H9 (cell line): ENCODE data around the gene CCDC178. TPM values are rescaled to one million over a fixed set of nuclear protein-coding genes. Genes with fewer than 3 reads are reported as not detected.

Experiments
- DNase-seq: peaks from one replicate; pipeline ENCODE4 v3.0.0-alpha.2; 2017
- H2AFZ ChIP-seq: one replicate; pipeline ENCODE4 v1.6.1; 2013; ENCODE audit warnings: mild to moderate bottlenecking, low read length, control low read depth, moderate library complexity
- H2AK5ac ChIP-seq: 2 replicates; pipeline ENCODE4 v1.6.1; 2013; ENCODE audit warnings: low read length, control low read depth, mixed read lengths; ENCODE audit not compliant: insufficient read length
- H2BK120ac ChIP-seq: one replicate; pipeline ENCODE4 v1.6.1; 2013; ENCODE audit warnings: low read depth, mild to moderate bottlenecking, low read length, control low read depth, inconsistent platforms; ENCODE audit not compliant: poor library complexity, severe bottlenecking
- H2BK12ac ChIP-seq: 2 replicates; pipeline ENCODE4 v1.6.1; 2013; ENCODE audit warnings: low read length, control low read depth, mixed read lengths, low read depth; ENCODE audit not compliant: insufficient read length
- H2BK15ac ChIP-seq: 2 replicates; pipeline ENCODE4 v1.6.1; 2013; ENCODE audit warnings: low read depth, low read length, control low read depth
- H2BK20ac ChIP-seq: one replicate; pipeline ENCODE4 v1.6.1; 2013; ENCODE audit warnings: low read depth, mild to moderate bottlenecking, low read length, control low read depth, inconsistent platforms; ENCODE audit not compliant: poor library complexity, severe bottlenecking
- H2BK5ac ChIP-seq: 2 replicates; pipeline ENCODE4 v1.6.1; 2013; ENCODE audit warnings: low read length, control low read depth, mixed read lengths; ENCODE audit not compliant: insufficient read length
- H3K14ac ChIP-seq: 2 replicates; pipeline ENCODE4 v1.6.1; 2013; ENCODE audit warnings: low read length, control low read depth; ENCODE audit not compliant: insufficient read depth
- H3K18ac ChIP-seq: 2 replicates; pipeline ENCODE4 v1.6.1; 2013; ENCODE audit warnings: low read depth, mild to moderate bottlenecking, mixed read lengths, low read length, control low read depth; ENCODE audit not compliant: insufficient read length
- H3K23ac ChIP-seq: 2 replicates; pipeline ENCODE4 v1.6.1; 2013; ENCODE audit warnings: low read length, control low read depth, mixed read lengths, low read depth; ENCODE audit not compliant: insufficient read length
- H3K23me2 ChIP-seq: 2 replicates; pipeline ENCODE4 v1.6.1; 2013; ENCODE audit warnings: low read depth, mild to moderate bottlenecking, mixed read lengths, low read length, control low read depth; ENCODE audit not compliant: insufficient read length, poor library complexity, severe bottlenecking
- H3K27ac ChIP-seq: 2 replicates; pipeline ENCODE4 v1.5.1; 2013; ENCODE audit warnings: low read length, control low read depth, mixed read lengths, low read depth; ENCODE audit not compliant: insufficient read length
- H3K27me3 ChIP-seq: 2 replicates; pipeline ENCODE4 v1.6.1; 2013; ENCODE audit warnings: low read length, control low read depth, inconsistent platforms; ENCODE audit not compliant: insufficient read depth
- H3K4ac ChIP-seq: 2 replicates; pipeline ENCODE4 v1.6.1; 2013; ENCODE audit warnings: low read depth, mild to moderate bottlenecking, control low read depth, inconsistent platforms, low read length, moderate library complexity
- H3K4me1 ChIP-seq: 2 replicates; pipeline ENCODE4 v1.6.1; 2013; ENCODE audit warnings: low read length, control low read depth, inconsistent platforms; ENCODE audit not compliant: insufficient read depth
- H3K4me2 ChIP-seq: 2 replicates; pipeline ENCODE4 v1.6.1; 2013; ENCODE audit warnings: low read length, control low read depth, mixed read lengths; ENCODE audit not compliant: insufficient read length, insufficient read depth
- H3K56ac ChIP-seq: 2 replicates; pipeline ENCODE4 v1.6.1; 2013; ENCODE audit warnings: low read depth, mild to moderate bottlenecking, mixed read lengths, low read length, control low read depth; ENCODE audit not compliant: insufficient read length
- H3K79me1 ChIP-seq: 2 replicates; pipeline ENCODE4 v1.6.1; 2013; ENCODE audit warnings: low read depth, mild to moderate bottlenecking, moderate library complexity, low read length, control low read depth, inconsistent platforms; ENCODE audit not compliant: insufficient read depth, poor library complexity, severe bottlenecking
- H3K79me2 ChIP-seq: 2 replicates; pipeline ENCODE4 v1.6.1; 2013; ENCODE audit warnings: low read length, control low read depth, inconsistent platforms; ENCODE audit not compliant: insufficient read depth
- H3K9ac ChIP-seq: 2 replicates; pipeline ENCODE4 v1.6.1; 2013; ENCODE audit warnings: low read length, control low read depth, mixed read lengths; ENCODE audit not compliant: insufficient read length; ENCODE audit errors: extremely low read depth
- H3K9me3 ChIP-seq: one replicate; pipeline ENCODE4 v1.6.1; 2013; ENCODE audit warnings: low read depth, low read length, inconsistent platforms; ENCODE audit not compliant: control insufficient read depth
- H3T11ph ChIP-seq: one replicate; pipeline ENCODE4 v1.6.1; 2013; ENCODE audit warnings: mild to moderate bottlenecking, low read length, control low read depth, inconsistent platforms
- H4K20me1 ChIP-seq: one replicate; pipeline ENCODE4 v1.6.1; 2013; ENCODE audit not compliant: control insufficient read depth, insufficient read length, insufficient read depth
- H4K5ac ChIP-seq: 2 replicates; pipeline ENCODE4 v1.6.1; 2013; ENCODE audit warnings: low read depth, mild to moderate bottlenecking, mixed read lengths, low read length, control low read depth; ENCODE audit not compliant: insufficient read length
- H4K8ac ChIP-seq: replicated peaks from 2 replicates; pipeline ENCODE4 v1.6.1; 2013; ENCODE audit warnings: low read length, control low read depth, mixed read lengths, low read depth; ENCODE audit not compliant: insufficient read length
- H4K91ac ChIP-seq: 2 replicates; pipeline ENCODE4 v1.6.1; 2013; ENCODE audit warnings: low read depth, mild to moderate bottlenecking, moderate library complexity, mixed read lengths, low read length, control low read depth; ENCODE audit not compliant: insufficient read length
- H3K27ac Mint-ChIP-seq, 3 experiments: 2 replicates in 2 of 3; 3 replicates in 1 of 3; pipeline ENCODE4 v1.8.0; 2020 to 2021; ENCODE audit warnings: mixed read lengths in 3 of 3, mild to moderate bottlenecking in 1 of 3, moderate library complexity in 1 of 3
- H3K27me3 Mint-ChIP-seq: 2 replicates; pipeline ENCODE4 v1.8.0; 2021; ENCODE audit warnings: low read depth, mild to moderate bottlenecking, moderate library complexity, mixed read lengths
- H3K36me3 Mint-ChIP-seq, 3 experiments: 2 replicates in 2 of 3; 3 replicates in 1 of 3; pipeline ENCODE4 v1.8.0; 2020 to 2021; ENCODE audit warnings: low read depth in 3 of 3, mixed read lengths in 3 of 3; ENCODE audit not compliant: insufficient read depth in 1 of 3
- H3K4me1 Mint-ChIP-seq, 2 experiments: 2 replicates each; pipeline ENCODE4 v1.8.0; 2020; ENCODE audit warnings: mixed read lengths in 2 of 2
- H3K4me3 Mint-ChIP-seq, 2 experiments: 2 replicates in 1 of 2; 3 replicates in 1 of 2; pipeline ENCODE4 v1.8.0; 2020 to 2021; ENCODE audit warnings: mild to moderate bottlenecking in 2 of 2, mixed read lengths in 2 of 2, moderate library complexity in 1 of 2
- H3K9me3 Mint-ChIP-seq, 2 experiments: 2 replicates in 1 of 2; 3 replicates in 1 of 2; pipeline ENCODE4 v1.8.0; 2020; ENCODE audit warnings: mild to moderate bottlenecking in 2 of 2, mixed read lengths in 2 of 2, moderate library complexity in 1 of 2
- CTCF ChIP-seq: fragments of 200-600 bp; sonication (generic); conservative IDR thresholded peaks from 3 replicates; pipeline ENCODE4 v1.8.0; 2021; ENCODE audit warnings: antibody characterized with exemption, mild to moderate bottlenecking
- total RNA-seq: library from RNA; stranded (reverse); gene quantifications from 2 replicates; pipeline ENCODE4 v1.2.1, GENCODE V29; 2021

The CCDC178 gene
- total RNA-seq, 1 experiment from 2014 or later, result not detected

DNA sequence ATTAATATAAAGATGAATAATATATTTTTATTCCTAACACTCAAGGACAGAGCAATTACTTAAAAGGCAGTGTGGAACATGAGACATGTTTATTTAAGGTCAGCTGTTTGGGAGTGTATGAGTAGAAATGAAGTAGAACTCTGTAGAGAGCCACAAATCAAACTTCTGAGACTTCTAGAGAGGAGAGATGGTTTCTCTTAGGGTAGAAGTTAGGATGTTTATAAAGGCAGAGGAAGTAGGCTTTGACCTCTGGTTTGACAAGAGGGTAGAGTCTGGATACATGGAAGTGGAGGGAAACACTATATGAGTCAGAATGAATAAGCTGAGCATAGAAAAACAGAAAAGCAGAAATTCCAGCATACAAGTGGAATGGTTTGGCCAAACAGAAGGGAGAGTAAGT is 405.6 kb downstream of the CCDC178 start:
- H3K36me3 Mint-ChIP-seq, result peaks cover 0 to 4% (median 1%) of the 10 kb centered on the region in 3 experiments; a peak in 3 of 7 replicates
- no peak overlapping the region for H3K23ac ChIP-seq
- peaks cover 4 to 5% of the 10 kb centered on the region in 2 experiments; a peak in 4 of 5 replicates for H3K9me3 Mint-ChIP-seq

More for the DNA sequence above, 405.6 kb downstream of the CCDC178 start:
- Histone ChIP-seq H3K4me1 (no peaks in the 10 kb centered on the region), H3K9me3 (no peaks in the 10 kb centered on the region), H2AFZ (no peak overlapping the region), H3K27ac (no peak overlapping the region), H4K8ac (no peak overlapping the region), H3K4ac (no peak overlapping the region), H4K91ac (no peak overlapping the region), H4K20me1 (no peaks in the 10 kb centered on the region), H2BK12ac (no peak overlapping the region), H2AK5ac (no peak overlapping the region), H3K79me2 (no peaks in the 10 kb centered on the region), H3K4me2 (no peak overlapping the region), H3T11ph (no peak overlapping the region), H3K18ac (no peak overlapping the region), H2BK120ac (no peak overlapping the region), H3K56ac (no peak overlapping the region), H3K23me2 (no peaks in the 10 kb centered on the region), H3K9ac (no peak overlapping the region), H3K14ac (no peak overlapping the region), H4K5ac (no peak overlapping the region), H3K79me1 (no peaks in the 10 kb centered on the region), H2BK20ac (no peak overlapping the region), H2BK5ac (no peak overlapping the region), H2BK15ac (no peak overlapping the region), H3K27me3 (no peaks in the 10 kb centered on the region)
- H3K4me1 Mint-ChIP-seq, result no peaks in the 10 kb centered on the region
- H3K27ac Mint-ChIP-seq, result no peak overlapping the region
- no peak overlapping the region for H3K4me3 Mint-ChIP-seq
- TF ChIP-seq CTCF, result no peak
- no peak for DNase-seq
- H3K27me3 Mint-ChIP-seq, result no peaks in the 10 kb centered on the region
